K562 (cell line): ENCODE data around the gene MRPS10. TPM values are rescaled to one million over a fixed set of nuclear protein-coding genes. Genes with fewer than 3 reads are reported as not detected.
A peak's percentile ranks its signal among the peaks of the same experiment; 100 is the strongest.

Experiments used
- COPS2 ChIP-seq: fragments of 450-650 bp; conservative IDR thresholded peaks from 2 replicates; pipeline ENCODE4 v1.6.1; 2016; ENCODE audit warnings: mild to moderate bottlenecking, moderate library complexity
- FUS ChIP-seq: fragments of 200-400 bp; formaldehyde crosslinking; optimal IDR thresholded peaks from 2 replicates; pipeline ENCODE3; 2017; ENCODE audit warnings: low read depth, low read length
- HSF4 ChIP-seq: fragments of 250-450 bp; sonication (Bioruptor Pico); IDR thresholded peaks from 2 replicates; pipeline ENCODE4 v2.1.2; 2022; ENCODE audit warnings: mild to moderate bottlenecking, moderate library complexity, borderline replicate concordance
- ILK ChIP-seq: fragments of 450-650 bp; IDR thresholded peaks from 2 replicates; pipeline ENCODE4 v1.6.1; 2016; ENCODE audit warnings: missing genetic modification characterization, low read depth, mild to moderate bottlenecking, missing compliant biosample characterization, moderate library complexity, borderline replicate concordance
- RFX5 ChIP-seq: IDR thresholded peaks from 2 replicates; pipeline ENCODE4 v1.6.1; 2011; ENCODE audit warnings: low read depth, mild to moderate bottlenecking, improper control_type of control experiment, low read length
- THRAP3 ChIP-seq: fragments of 450-650 bp; IDR thresholded peaks from 2 replicates; pipeline ENCODE4 v1.6.1; 2016; ENCODE audit warnings: mild to moderate bottlenecking, inconsistent platforms, borderline replicate concordance
- YY1 ChIP-seq, 3 experiments: IDR thresholded peaks; 2 replicates each; pipeline ENCODE4 v1.6.1; 2011; ENCODE audit warnings: low read length in 2 of 3, mild to moderate bottlenecking in 2 of 3, moderate library complexity in 2 of 3, borderline replicate concordance in 1 of 3, control low read depth in 1 of 3, low read depth in 1 of 3; ENCODE audit not compliant: insufficient read depth in 3 of 3, insufficient replicate concordance in 2 of 3, control insufficient read depth in 1 of 3, insufficient read length in 1 of 3; ENCODE audit errors: extremely low read depth in 1 of 3
- ZNF584 ChIP-seq: fragments of 200-800 bp; sonication (Bioruptor generic); IDR thresholded peaks from 2 replicates; pipeline ENCODE4 v1.6.1; 2016; ENCODE audit warnings: low read depth, mild to moderate bottlenecking, missing genetic modification characterization, missing compliant biosample characterization
- polyA plus RNA-seq, 8 experiments: library from polyadenylated mRNA; depleted of rRNA in 4 of 8; stranded (reverse) in 5 of 8; unstranded in 3 of 8; fragments of >200 nt; fragmentation: Nextera tagmentation in 2 of 8; fragmentation: Illumina TruSeq in 1 of 8; extraction: Ambion mirVana in 2 of 8; extraction: Trizol in 1 of 8; gene quantifications; 2 replicates each; pipeline versions ENCODE4 v1.2.1 to v1.2.3, GENCODE V29; 2011 to 2014; ENCODE audit warnings: inconsistent platforms in 1 of 8, missing spikeins in 1 of 8
- total RNA-seq, 7 experiments: library from RNA; depleted of rRNA in 6 of 7; stranded (reverse); fragments of >200 nt in 6 of 7; fragmentation: Illumina TruSeq in 2 of 7; extraction: Trizol in 2 of 7; gene quantifications; 2 replicates each; pipeline versions ENCODE4 v1.2.1 to v1.2.3, GENCODE V29; 2011 to 2021; ENCODE audit warnings: low replicate concordance in 1 of 7
- TF ChIP-seq, protein P1 (sequence below): fragments of 450-650 bp; IDR thresholded peaks from 2 replicates; pipeline ENCODE4 v1.6.1; 2016; ENCODE audit warnings: mild to moderate bottlenecking, moderate library complexity
- TF ChIP-seq, protein P2 (sequence below): fragments of 450-650 bp; IDR thresholded peaks from 2 replicates; pipeline ENCODE4 v1.6.1; 2014; ENCODE audit warnings: low read depth, mild to moderate bottlenecking, moderate library complexity, borderline replicate concordance

The MRPS10 gene
- total and polyA plus RNA-seq, 9 of the 15 experiments (the other 6 are each of a cell fraction or from before 2014, with no cell fraction given) = 48.6 to 166 (median 93.7) TPM

DNA sequence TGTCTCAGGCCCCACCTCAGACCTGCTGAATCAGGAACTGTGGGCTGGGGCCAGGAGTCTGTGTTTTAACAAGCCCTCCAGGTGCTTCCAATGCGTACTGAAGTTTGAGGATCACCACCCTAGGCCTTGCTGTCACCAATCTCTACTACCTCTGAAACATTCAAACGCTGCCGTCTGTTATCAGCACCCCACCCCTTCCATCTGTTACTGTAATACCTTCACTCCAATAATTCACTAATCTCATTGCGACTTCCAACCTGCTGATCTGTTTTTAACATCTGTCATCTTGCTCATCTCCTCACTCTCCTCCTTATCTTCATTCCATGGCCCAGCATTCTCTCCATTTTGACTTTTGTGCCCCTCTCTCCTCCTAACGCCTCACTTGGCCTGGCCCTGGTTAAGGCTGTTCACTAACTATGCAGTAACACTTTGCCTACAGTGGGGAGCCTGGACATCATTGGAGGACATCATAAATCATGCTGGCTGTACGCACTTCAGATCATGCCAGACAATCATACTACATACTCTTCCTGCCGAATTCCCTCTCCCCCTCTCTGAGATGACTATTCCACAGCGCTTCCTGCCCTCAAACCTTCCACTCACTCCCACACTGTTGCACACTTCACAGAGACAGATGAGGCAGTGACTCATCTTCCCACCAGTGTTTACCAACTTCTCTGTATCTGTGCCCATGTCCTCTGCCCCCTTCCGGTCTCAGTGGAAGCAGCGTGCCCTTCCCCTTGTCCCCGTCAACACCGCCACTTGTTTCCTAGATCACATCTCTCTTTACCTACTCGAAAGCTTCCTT is 19.9 kb downstream of the MRPS10 start (continued):
- TF ChIP-seq, protein P1, sequence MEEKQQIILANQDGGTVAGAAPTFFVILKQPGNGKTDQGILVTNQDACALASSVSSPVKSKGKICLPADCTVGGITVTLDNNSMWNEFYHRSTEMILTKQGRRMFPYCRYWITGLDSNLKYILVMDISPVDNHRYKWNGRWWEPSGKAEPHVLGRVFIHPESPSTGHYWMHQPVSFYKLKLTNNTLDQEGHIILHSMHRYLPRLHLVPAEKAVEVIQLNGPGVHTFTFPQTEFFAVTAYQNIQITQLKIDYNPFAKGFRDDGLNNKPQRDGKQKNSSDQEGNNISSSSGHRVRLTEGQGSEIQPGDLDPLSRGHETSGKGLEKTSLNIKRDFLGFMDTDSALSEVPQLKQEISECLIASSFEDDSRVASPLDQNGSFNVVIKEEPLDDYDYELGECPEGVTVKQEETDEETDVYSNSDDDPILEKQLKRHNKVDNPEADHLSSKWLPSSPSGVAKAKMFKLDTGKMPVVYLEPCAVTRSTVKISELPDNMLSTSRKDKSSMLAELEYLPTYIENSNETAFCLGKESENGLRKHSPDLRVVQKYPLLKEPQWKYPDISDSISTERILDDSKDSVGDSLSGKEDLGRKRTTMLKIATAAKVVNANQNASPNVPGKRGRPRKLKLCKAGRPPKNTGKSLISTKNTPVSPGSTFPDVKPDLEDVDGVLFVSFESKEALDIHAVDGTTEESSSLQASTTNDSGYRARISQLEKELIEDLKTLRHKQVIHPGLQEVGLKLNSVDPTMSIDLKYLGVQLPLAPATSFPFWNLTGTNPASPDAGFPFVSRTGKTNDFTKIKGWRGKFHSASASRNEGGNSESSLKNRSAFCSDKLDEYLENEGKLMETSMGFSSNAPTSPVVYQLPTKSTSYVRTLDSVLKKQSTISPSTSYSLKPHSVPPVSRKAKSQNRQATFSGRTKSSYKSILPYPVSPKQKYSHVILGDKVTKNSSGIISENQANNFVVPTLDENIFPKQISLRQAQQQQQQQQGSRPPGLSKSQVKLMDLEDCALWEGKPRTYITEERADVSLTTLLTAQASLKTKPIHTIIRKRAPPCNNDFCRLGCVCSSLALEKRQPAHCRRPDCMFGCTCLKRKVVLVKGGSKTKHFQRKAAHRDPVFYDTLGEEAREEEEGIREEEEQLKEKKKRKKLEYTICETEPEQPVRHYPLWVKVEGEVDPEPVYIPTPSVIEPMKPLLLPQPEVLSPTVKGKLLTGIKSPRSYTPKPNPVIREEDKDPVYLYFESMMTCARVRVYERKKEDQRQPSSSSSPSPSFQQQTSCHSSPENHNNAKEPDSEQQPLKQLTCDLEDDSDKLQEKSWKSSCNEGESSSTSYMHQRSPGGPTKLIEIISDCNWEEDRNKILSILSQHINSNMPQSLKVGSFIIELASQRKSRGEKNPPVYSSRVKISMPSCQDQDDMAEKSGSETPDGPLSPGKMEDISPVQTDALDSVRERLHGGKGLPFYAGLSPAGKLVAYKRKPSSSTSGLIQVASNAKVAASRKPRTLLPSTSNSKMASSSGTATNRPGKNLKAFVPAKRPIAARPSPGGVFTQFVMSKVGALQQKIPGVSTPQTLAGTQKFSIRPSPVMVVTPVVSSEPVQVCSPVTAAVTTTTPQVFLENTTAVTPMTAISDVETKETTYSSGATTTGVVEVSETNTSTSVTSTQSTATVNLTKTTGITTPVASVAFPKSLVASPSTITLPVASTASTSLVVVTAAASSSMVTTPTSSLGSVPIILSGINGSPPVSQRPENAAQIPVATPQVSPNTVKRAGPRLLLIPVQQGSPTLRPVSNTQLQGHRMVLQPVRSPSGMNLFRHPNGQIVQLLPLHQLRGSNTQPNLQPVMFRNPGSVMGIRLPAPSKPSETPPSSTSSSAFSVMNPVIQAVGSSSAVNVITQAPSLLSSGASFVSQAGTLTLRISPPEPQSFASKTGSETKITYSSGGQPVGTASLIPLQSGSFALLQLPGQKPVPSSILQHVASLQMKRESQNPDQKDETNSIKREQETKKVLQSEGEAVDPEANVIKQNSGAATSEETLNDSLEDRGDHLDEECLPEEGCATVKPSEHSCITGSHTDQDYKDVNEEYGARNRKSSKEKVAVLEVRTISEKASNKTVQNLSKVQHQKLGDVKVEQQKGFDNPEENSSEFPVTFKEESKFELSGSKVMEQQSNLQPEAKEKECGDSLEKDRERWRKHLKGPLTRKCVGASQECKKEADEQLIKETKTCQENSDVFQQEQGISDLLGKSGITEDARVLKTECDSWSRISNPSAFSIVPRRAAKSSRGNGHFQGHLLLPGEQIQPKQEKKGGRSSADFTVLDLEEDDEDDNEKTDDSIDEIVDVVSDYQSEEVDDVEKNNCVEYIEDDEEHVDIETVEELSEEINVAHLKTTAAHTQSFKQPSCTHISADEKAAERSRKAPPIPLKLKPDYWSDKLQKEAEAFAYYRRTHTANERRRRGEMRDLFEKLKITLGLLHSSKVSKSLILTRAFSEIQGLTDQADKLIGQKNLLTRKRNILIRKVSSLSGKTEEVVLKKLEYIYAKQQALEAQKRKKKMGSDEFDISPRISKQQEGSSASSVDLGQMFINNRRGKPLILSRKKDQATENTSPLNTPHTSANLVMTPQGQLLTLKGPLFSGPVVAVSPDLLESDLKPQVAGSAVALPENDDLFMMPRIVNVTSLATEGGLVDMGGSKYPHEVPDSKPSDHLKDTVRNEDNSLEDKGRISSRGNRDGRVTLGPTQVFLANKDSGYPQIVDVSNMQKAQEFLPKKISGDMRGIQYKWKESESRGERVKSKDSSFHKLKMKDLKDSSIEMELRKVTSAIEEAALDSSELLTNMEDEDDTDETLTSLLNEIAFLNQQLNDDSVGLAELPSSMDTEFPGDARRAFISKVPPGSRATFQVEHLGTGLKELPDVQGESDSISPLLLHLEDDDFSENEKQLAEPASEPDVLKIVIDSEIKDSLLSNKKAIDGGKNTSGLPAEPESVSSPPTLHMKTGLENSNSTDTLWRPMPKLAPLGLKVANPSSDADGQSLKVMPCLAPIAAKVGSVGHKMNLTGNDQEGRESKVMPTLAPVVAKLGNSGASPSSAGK = peak; percentile 24
- TF ChIP-seq ZNF584 (peak; percentile 90), COPS2 (no peak), FUS (no peak), RFX5 (no peak), YY1 (IDR thresholded peaks at IDR 0.05; ENCODE audit: borderline replicate concordance in 1 of 3, control insufficient read depth in 1 of 3, extremely low read depth in 1 of 3, insufficient read depth in 3 of 3, insufficient read length in 1 of 3, insufficient replicate concordance in 2 of 3, low read depth in 1 of 3, low read length in 2 of 3) (no peak), HSF4 (CRISPR knock-in tag) (peak; percentile 69; the same call in 1 of the 2 replicates), ILK (no peak), THRAP3 (0 out of 2 replicates have a peak, but pooled peaks have one; percentile 66)
- TF ChIP-seq, protein P2, sequence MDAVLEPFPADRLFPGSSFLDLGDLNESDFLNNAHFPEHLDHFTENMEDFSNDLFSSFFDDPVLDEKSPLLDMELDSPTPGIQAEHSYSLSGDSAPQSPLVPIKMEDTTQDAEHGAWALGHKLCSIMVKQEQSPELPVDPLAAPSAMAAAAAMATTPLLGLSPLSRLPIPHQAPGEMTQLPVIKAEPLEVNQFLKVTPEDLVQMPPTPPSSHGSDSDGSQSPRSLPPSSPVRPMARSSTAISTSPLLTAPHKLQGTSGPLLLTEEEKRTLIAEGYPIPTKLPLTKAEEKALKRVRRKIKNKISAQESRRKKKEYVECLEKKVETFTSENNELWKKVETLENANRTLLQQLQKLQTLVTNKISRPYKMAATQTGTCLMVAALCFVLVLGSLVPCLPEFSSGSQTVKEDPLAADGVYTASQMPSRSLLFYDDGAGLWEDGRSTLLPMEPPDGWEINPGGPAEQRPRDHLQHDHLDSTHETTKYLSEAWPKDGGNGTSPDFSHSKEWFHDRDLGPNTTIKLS = peak; percentile 34; the same call in 1 of the 2 replicates
